ENCODE measurements around the gene LRRC25. TPM values are rescaled to one million over a fixed set of nuclear protein-coding genes. Genes with fewer than 3 reads are reported as not detected.
A peak's percentile ranks its signal among the peaks of the same experiment; 100 is the strongest.
"Not testable (repeated sequence)": the region's sequence is repeated elsewhere in the genome, so short reads cannot be mapped to it uniquely, and the experiment has no call there.

Gene LRRC25
- total RNA-seq, 1 donor from 2014 or later, result 0.06 TPM

DNA sequence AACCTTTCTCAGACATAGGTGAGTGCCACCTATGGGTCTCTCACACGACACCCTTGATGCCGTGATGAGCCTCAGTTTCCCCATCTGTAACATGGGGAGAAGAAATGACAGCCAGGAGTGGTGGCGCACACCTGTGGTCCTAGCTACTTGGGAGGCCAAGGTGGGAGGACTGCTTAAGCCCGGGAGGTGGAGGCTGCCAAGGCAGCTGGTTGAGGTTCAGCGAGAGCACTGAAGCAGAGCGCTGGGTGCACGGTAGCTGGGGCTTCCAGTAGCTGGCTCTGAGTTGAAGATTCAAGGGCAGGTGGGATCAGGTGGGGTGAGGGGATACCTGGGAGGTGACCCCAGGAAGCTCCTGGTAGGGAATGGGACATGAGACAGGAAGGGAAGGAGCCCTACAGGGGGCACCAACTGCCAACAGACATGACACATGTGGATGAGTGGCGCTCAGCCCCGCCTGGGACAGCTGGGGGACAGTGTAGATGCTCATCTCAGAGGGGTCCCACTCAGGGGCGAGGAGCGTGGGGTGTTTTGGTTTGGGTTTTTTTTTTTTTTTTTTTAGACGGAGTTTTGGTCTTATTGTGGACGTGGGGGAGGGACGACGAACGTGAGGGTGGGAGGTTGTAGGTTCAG, 15.3 kb upstream of the LRRC25 start:
- TF ChIP-seq, protein P1, sequence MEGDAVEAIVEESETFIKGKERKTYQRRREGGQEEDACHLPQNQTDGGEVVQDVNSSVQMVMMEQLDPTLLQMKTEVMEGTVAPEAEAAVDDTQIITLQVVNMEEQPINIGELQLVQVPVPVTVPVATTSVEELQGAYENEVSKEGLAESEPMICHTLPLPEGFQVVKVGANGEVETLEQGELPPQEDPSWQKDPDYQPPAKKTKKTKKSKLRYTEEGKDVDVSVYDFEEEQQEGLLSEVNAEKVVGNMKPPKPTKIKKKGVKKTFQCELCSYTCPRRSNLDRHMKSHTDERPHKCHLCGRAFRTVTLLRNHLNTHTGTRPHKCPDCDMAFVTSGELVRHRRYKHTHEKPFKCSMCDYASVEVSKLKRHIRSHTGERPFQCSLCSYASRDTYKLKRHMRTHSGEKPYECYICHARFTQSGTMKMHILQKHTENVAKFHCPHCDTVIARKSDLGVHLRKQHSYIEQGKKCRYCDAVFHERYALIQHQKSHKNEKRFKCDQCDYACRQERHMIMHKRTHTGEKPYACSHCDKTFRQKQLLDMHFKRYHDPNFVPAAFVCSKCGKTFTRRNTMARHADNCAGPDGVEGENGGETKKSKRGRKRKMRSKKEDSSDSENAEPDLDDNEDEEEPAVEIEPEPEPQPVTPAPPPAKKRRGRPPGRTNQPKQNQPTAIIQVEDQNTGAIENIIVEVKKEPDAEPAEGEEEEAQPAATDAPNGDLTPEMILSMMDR (conservative IDR thresholded peaks at IDR 0.05; ENCODE audit: low read depth, low read length), result peak; percentile 25
- DNase-seq (ENCODE audit: low read depth), result no peak
- no peak overlapping the region for H3K4me3 ChIP-seq (ENCODE audit: low read depth, low read length)

DNA sequence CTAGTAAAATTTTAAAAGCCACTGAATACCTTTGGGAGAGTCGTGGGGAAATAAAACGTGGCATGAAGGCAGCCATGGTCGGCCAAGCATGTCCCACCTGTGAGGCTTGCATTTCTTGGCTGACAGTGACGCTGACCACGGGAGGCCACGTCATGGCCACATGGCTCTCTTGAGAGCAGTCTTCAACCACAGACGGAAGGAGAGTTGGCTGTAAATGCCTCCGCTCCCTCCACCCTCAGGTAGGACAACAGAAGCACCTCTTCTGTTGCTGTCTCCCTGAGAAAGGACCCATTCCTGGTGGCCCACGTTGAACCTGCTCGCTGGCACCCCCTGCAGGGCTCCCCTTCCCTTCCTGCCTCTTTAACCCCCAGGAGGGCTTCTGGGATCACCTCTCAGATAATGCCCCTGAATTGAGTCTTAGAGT, 10.6 kb upstream of the LRRC25 start:
- TF ChIP-seq, protein P1 (conservative IDR thresholded peaks at IDR 0.05; ENCODE audit: low read depth, low read length), result peak; percentile 62
- peak; percentile 93 for DNase-seq (ENCODE audit: low read depth)
- H3K4me3 ChIP-seq (ENCODE audit: low read depth, low read length), result no peak overlapping the region

DNA sequence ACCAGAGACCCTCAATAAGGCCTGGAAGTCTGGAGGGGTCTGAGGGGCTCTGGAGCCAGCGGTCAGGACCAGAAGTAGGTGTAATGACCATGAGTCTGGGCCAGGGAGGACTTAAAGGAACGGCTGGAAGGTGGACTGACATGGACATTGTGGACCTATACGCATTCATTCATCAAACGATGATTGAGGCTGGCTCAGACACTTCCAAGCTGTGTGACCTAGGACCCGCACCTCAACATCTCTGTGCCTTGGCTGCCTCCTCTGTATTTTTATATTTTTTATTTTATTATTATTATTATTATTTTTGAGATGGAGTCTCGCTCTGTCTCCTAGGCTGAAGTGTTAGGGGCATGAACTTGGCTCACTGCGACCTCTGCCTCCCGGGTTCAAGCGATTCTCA, 9.3 kb upstream of the LRRC25 start:
- DNase-seq (ENCODE audit: low read depth), result no peak
- TF ChIP-seq, protein P1 (conservative IDR thresholded peaks at IDR 0.05; ENCODE audit: low read depth, low read length), result no peak
- no peak overlapping the region for H3K4me3 ChIP-seq (ENCODE audit: low read depth, low read length)

GRCh38 chr19:18405754-18406153, 8.3 kb upstream of the LRRC25 start:
- DNase-seq (ENCODE audit: low read depth); H3K4me3 ChIP-seq (ENCODE audit: low read depth, low read length): not testable (repeated sequence)

- DNase-seq (ENCODE audit: low read depth), result not testable (repeated sequence)
- peak overlapping the region; percentile 52 for H3K4me3 ChIP-seq (ENCODE audit: low read depth, low read length)
Observed at GRCh38 chr19:18402455-18403248, 5.2 kb upstream of the LRRC25 start.

GRCh38 chr19:18401580-18402112, 4.2 kb upstream of the LRRC25 start:
- no peak for DNase-seq (ENCODE audit: low read depth)
- TF ChIP-seq, protein P1 (conservative IDR thresholded peaks at IDR 0.05; ENCODE audit: low read depth, low read length), result peak; percentile 66
- peak overlapping the region; percentile 52 for H3K4me3 ChIP-seq (ENCODE audit: low read depth, low read length)

DNA sequence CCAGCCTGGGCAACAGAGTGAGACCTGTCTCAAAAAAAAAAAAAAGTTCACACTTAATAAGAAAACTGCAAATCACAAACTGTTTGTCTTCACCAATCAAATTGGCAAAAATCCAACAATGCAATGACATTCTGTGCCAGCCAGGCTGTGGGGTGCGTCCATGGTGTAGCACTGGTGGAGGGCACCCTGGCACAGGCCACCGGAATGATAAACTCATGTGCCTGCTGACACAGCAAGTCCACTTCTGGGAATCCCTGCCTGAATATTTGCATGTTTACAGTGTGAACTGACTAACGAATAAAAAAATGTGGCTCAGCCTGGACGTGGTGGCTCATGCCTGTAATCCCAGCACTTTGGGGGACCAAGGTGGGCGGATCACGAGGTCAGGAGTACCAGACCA, 1.6 kb upstream of the LRRC25 start:
- no peak overlapping the region for H3K4me3 ChIP-seq (ENCODE audit: low read depth, low read length)
- TF ChIP-seq, protein P1 (conservative IDR thresholded peaks at IDR 0.05; ENCODE audit: low read depth, low read length), result no peak
- peak; percentile 76 for DNase-seq (ENCODE audit: low read depth)

Measured in epithelial cell of proximal tubule (primary cell).